Parathyroid adenoma (tissue), 2 donors: ENCODE measurements around the gene TMEM272.
A peak's percentile ranks its signal among the peaks of the same experiment; 100 is the strongest.

Source experiments
- H2AFZ ChIP-seq: fragments of 300-600 bp; sonication (generic); one replicate; pipeline ENCODE4 v1.7.0; 2017; ENCODE audit warnings: antibody characterized with exemption, mild to moderate bottlenecking
- H3K27ac ChIP-seq: fragments of 300-600 bp; sonication (generic); one replicate; pipeline ENCODE4 v1.7.0; 2017
- H3K27me3 ChIP-seq: fragments of 300-600 bp; sonication (generic); one replicate; pipeline ENCODE4 v1.7.0; 2017; ENCODE audit warnings: low read length; ENCODE audit not compliant: control insufficient read depth, insufficient read depth
- H3K36me3 ChIP-seq: fragments of 300-600 bp; sonication (generic); one replicate; pipeline ENCODE4 v1.7.0; 2017; ENCODE audit warnings: low read length; ENCODE audit not compliant: control insufficient read depth, insufficient read depth
- H3K4me1 ChIP-seq: fragments of 300-600 bp; sonication (generic); one replicate; pipeline ENCODE4 v1.7.0; 2017; ENCODE audit warnings: control low read depth
- H3K4me2 ChIP-seq: fragments of 300-600 bp; sonication (generic); one replicate; pipeline ENCODE4 v1.7.0; 2017; ENCODE audit warnings: low read length
- H3K4me3 ChIP-seq: fragments of 300-600 bp; sonication (generic); one replicate; pipeline ENCODE4 v1.7.0; 2017; ENCODE audit warnings: low read depth, low read length
- H3K79me2 ChIP-seq: fragments of 300-600 bp; sonication (generic); one replicate; pipeline ENCODE4 v1.7.0; 2017; ENCODE audit warnings: control low read depth
- H3K9ac ChIP-seq: fragments of 300-600 bp; sonication (generic); one replicate; pipeline ENCODE4 v1.7.0; 2017; ENCODE audit warnings: mild to moderate bottlenecking
- H3K9me3 ChIP-seq: fragments of 300-600 bp; sonication (generic); one replicate; pipeline ENCODE4 v1.7.0; 2017; ENCODE audit warnings: low read length; ENCODE audit not compliant: control insufficient read depth
- CTCF ChIP-seq: fragments of 300-600 bp; sonication (generic); IDR thresholded peaks from one replicate; pipeline ENCODE4 v1.7.0; 2017; ENCODE audit warnings: antibody characterized with exemption, mild to moderate bottlenecking
- donor health status: primary hyperparathyroidism.

TMEM272 gene

DNA sequence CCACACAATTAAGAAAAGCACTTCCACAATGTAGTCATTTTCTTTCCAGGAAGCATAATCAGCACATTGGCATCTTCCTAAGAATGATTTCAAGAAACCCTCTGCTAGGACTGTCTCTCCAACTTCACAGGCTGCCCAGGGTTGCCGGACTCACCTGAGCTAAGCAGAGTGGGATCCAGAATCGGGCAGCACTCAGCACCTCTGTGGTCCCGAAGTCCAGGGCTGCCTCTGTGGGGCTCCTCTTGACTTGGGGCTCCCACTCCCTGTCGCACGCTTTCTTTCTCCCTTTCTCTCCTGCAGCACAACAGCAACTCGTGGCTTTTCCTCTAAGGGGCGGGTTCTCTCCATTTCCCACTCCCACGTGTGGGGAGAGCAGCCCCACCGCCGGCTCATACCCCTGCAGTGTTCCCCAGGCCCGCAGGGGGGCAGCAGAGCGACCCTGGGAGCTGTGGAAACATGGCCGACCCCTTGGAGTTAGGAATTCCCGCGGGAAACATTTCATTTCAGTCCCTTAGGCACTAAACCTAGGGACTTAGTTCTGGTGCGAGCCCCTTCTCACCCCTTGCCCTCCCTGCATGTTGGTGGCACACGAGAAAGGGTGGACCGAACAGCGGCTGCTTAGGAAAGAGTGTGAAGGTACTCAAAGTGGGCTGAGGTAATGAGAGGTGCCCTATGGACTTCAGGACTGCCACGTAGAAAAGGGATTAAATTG lies at the start of gene TMEM272:
TSS of gene TMEM272 (minus strand) at position 316 of the 712 bp plus-strand sequence. CDS start 6,647 bp downstream, outside the sequence.
- H3K9ac ChIP-seq, result no peak within 1 kb of the TSS
- no peaks in the 10 kb centered on the region for H3K36me3 ChIP-seq

DNA sequence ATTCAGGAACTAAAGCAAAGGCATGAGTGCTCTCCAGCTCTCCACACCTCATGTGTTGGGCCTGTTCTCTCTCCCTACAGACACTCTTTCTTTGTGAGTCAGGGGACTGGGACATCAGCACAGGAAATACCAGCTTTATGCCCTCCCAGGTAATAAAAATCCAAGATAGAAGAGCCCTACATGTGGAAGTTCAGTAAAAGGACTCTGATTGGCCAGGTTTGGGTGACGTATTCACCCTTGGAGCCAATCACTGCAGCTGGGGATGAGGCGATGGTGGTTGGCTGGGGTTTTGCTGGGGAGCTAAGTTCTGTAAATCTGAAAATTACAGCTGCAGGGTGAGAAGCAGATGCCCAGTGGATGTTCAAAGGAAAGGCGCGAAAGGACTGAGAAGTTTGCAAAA lies 49.3 kb upstream of the TMEM272 start:
- H3K27me3 ChIP-seq, result no peaks in the 10 kb centered on the region
- no peaks in the 10 kb centered on the region for H3K4me1 ChIP-seq
- H3K4me3 ChIP-seq, result no peak overlapping the region
- no peak overlapping the region for H3K4me2 ChIP-seq
- TF ChIP-seq CTCF, result no peak
- H3K9me3 ChIP-seq, result no peaks in the 10 kb centered on the region
- no peaks in the 10 kb centered on the region for H3K36me3 ChIP-seq
- H3K79me2 ChIP-seq, result no peaks in the 10 kb centered on the region
- no peak overlapping the region for H2AFZ ChIP-seq
- H3K9ac ChIP-seq, result no peak overlapping the region
- no peak overlapping the region for H3K27ac ChIP-seq

More for the DNA sequence above, at the start of gene TMEM272:
- peak; percentile 60 for TF ChIP-seq CTCF
- Histone ChIP-seq H3K79me2 (no peaks in the 10 kb centered on the region), H3K4me2 (no peak within 1 kb of the TSS), H3K27ac (no peak within 1 kb of the TSS), H2AFZ (peak within 1 kb of the TSS; percentile 62), H3K4me1 (no peaks in the 10 kb centered on the region), H3K27me3 (no peaks in the 10 kb centered on the region), H3K9me3 (no peaks in the 10 kb centered on the region), H3K4me3 (no peak within 1 kb of the TSS)

GRCh38 chr13:51892657-51893056 lies 47.7 kb upstream of the TMEM272 start:
- H2AFZ ChIP-seq, result no peak overlapping the region
- H3K4me3 ChIP-seq, result no peak overlapping the region
- no peak for TF ChIP-seq CTCF
- no peaks in the 10 kb centered on the region for H3K27me3 ChIP-seq
- H3K27ac ChIP-seq, result no peak overlapping the region
- H3K36me3 ChIP-seq, result no peaks in the 10 kb centered on the region
- no peaks in the 10 kb centered on the region for H3K4me1 ChIP-seq
- H3K9ac ChIP-seq, result no peak overlapping the region
- H3K9me3 ChIP-seq, result no peaks in the 10 kb centered on the region
- H3K79me2 ChIP-seq, result no peaks in the 10 kb centered on the region
- H3K4me2 ChIP-seq, result no peak overlapping the region

DNA sequence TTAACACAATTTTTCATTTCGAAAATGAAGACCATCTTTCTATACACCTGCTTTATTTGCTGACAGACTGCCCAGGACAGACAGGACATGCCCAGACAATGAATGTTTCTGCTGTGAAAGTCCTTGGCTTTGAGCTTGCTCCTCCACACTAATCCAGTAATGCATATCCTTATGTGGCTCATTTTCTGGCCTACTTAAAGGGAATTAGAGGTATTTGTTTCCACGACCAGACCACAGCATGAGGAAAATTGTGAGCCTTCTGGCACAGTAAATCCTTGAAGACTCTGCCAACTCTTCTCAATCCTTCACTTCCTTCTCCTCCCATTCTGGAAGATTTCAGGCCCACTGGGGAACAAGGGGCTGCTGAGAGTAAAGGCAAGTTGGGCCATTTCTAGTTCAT lies 42.5 kb upstream of the TMEM272 start:
- TF ChIP-seq CTCF, result no peak
- no peak overlapping the region for H2AFZ ChIP-seq
- H3K4me1 ChIP-seq, result no peaks in the 10 kb centered on the region
- H3K27me3 ChIP-seq, result no peaks in the 10 kb centered on the region
- no peak overlapping the region for H3K9ac ChIP-seq
- no peak overlapping the region for H3K27ac ChIP-seq
- H3K79me2 ChIP-seq, result no peaks in the 10 kb centered on the region
- H3K9me3 ChIP-seq, result no peaks in the 10 kb centered on the region
- H3K4me2 ChIP-seq, result no peak overlapping the region
- H3K4me3 ChIP-seq, result no peak overlapping the region
- H3K36me3 ChIP-seq, result no peaks in the 10 kb centered on the region

DNA sequence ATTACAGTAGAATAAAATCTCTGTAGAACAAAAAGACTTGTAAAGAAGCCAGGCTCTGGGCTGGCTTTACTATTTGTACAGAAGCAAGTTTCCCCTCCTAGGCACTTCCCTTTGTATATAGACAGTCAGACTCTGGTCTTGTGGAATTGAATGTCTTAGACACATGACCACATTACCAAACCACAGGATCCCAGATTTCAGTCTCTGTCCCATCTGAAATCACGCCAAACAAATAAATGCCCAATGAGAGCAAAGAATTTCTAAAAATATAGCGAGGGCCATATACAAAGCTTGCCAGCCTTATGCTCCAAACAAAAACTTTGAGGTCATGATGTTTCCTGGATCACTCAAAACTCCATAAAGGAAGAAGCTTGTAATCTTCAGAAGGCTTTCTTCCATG lies 40.7 kb upstream of the TMEM272 start:
- no peak overlapping the region for H3K9ac ChIP-seq
- H2AFZ ChIP-seq, result no peak overlapping the region
- TF ChIP-seq CTCF, result no peak
- H3K27ac ChIP-seq, result no peak overlapping the region
- H3K9me3 ChIP-seq, result no peaks in the 10 kb centered on the region
- H3K4me2 ChIP-seq, result no peak overlapping the region
- no peak overlapping the region for H3K4me3 ChIP-seq
- no peaks in the 10 kb centered on the region for H3K27me3 ChIP-seq
- no peaks in the 10 kb centered on the region for H3K79me2 ChIP-seq
- no peaks in the 10 kb centered on the region for H3K36me3 ChIP-seq
- H3K4me1 ChIP-seq, result no peaks in the 10 kb centered on the region
